Heart left ventricle (tissue), 16 donors: ENCODE data around the gene PTCRA. TPM values are rescaled to one million over a fixed set of nuclear protein-coding genes. Genes with fewer than 3 reads are reported as not detected.

Source experiments
- ATAC-seq, 4 donors: fragments of 200-7000 bp; cut with Tn5 transposase; one replicate each; pipeline ENCODE4 v1.9.1; 2020 to 2022; ENCODE audit warnings: moderate library complexity in 4 of 4, mild to moderate bottlenecking in 3 of 4, moderate number of reproducible peaks in 1 of 4
- DNase-seq, 5 donors: peaks; one replicate each; pipeline ENCODE4 v3.0.0-alpha.2; 2020
- H3K27ac ChIP-seq, 12 donors: fragments of 200-600 bp; sonication (generic) in 4 of 12; one replicate each; pipeline versions ENCODE4 v1.5.0 to v1.8.0; 2016 to 2022; ENCODE audit warnings: mild to moderate bottlenecking in 2 of 12
- H3K27me3 ChIP-seq, 9 donors: fragments of 200-600 bp; sonication (generic) in 2 of 9; one replicate each; pipeline versions ENCODE4 v1.5.1 to v1.8.0; 2016 to 2022; ENCODE audit warnings: mild to moderate bottlenecking in 3 of 9
- H3K36me3 ChIP-seq, 9 donors: fragments of 200-600 bp; sonication (generic) in 2 of 9; one replicate each; pipeline versions ENCODE4 v1.5.0 to v1.8.0; 2018 to 2022; ENCODE audit warnings: mild to moderate bottlenecking in 2 of 9
- H3K4me1 ChIP-seq, 12 donors: fragments of 200-600 bp; sonication (generic) in 4 of 12; one replicate each; pipeline versions ENCODE4 v1.5.0 to v1.8.0; 2016 to 2022; ENCODE audit warnings: mild to moderate bottlenecking in 3 of 12
- H3K4me3 ChIP-seq, 12 donors: fragments of 200-600 bp; sonication (generic) in 4 of 12; one replicate each; pipeline versions ENCODE4 v1.5.0 to v1.8.0; 2017 to 2022; ENCODE audit warnings: mild to moderate bottlenecking in 9 of 12, moderate library complexity in 4 of 12
- H3K9me3 ChIP-seq, 12 donors: fragments of 200-600 bp; sonication (generic) in 4 of 12; one replicate each; pipeline versions ENCODE4 v1.5.0 to v1.8.0; 2016 to 2022; ENCODE audit warnings: mild to moderate bottlenecking in 1 of 12
- CTCF ChIP-seq, 12 donors: fragments of 200-600 bp; sonication (generic) in 4 of 12; IDR thresholded peaks; one replicate each; pipeline versions ENCODE4 v1.5.0 to v1.8.0; 2018 to 2022; ENCODE audit warnings: antibody characterized with exemption in 12 of 12, mild to moderate bottlenecking in 5 of 12
- POLR2A ChIP-seq, 2 donors: fragments of 450-650 bp; IDR thresholded peaks; one replicate each; pipeline ENCODE4 v1.6.1; 2017; ENCODE audit warnings: antibody characterized with exemption in 2 of 2, mild to moderate bottlenecking in 2 of 2, moderate library complexity in 2 of 2
- WGBS, 4 donors: extraction: QIAGEN DNeasy Blood & Tissue Kit in 2 of 4; methylation state at CpG; one replicate each; pipeline versions ENCODE4 v1.1.5 to v1.1.7; 2013 to 2018; 5-methylcytosine and 5-hydroxymethylcytosine counted together
- intact Hi-C, 10 donors: fragments of 100-400 bp; cut with DNase I; formaldehyde crosslinking; loops; one replicate each; pipeline versions ENCODE4 v1.11.1 to v1.14.2; 2022
- polyA plus RNA-seq, 2 donors: library from polyadenylated mRNA; stranded (reverse); fragments of 200-250 nt; gene quantifications; one replicate each; pipeline ENCODE4 v1.2.3, GENCODE V29; 2013
- total RNA-seq, 9 donors: library from RNA; depleted of rRNA in 2 of 9; stranded (reverse); fragments of >200 nt in 2 of 9; fragmentation: NEBNext Ultra II Directional in 3 of 9; extraction: Animal tissue kit (Norgen Biotek cat#: 25700) in 3 of 9; gene quantifications; one replicate each; pipeline versions ENCODE4 v1.1.0 to v1.2.4, GENCODE V29; 2016 to 2023
- donor health status: ischemic (EF 13 %, LVEDD 7.1; RV severe dilation, severe dysfunction).
- donor health status: healthy with polysubstance abuse.
- donor health status: DM: no; HTN: yes; CAD: no.
- donor health status: DM: no; HTN: no; CAD: no.
- donor health status: ischemic (EF 25% LVEDD 6.9; RV normal size, moderate dysfunction).
- donor health status: ischemic (EF 25% LVEDD 5.7; RV mildly dilated, moderate dysfunction).
- donor health status: healthy.
- donor health status: DM: yes; HTN: yes; CAD: no.
- donor health status: ischemic (EF 35%, LVEDD 5.7; RV mildly dilated, moderate dysfunction).
- donor health status: nonischemic (EF 11% LVEDD 7.7; RV severe dilation, severe dysfunction).
- donor health status: DM: yes; HTN: yes; CAD: no.
- donor health status: PGD.
- donor health status: ischemic (EF 29% LVEDD 5.4; RV normal size, mild dysfunction).
- donor health status: nonischemic (EF 23%, LVEDD 6.1; RV moderate dilation, normal function).

The PTCRA gene
- total and polyA plus RNA-seq, 11 donors, result 1.7 TPM; not detected in 10

- DNase-seq (no peak), ATAC-seq (no peak)
- H3K4me1 ChIP-seq, result peaks cover 0 to 26% (median under 1%) of the 10 kb centered on the region in 12 donors
These were observed 21.9 kb downstream of the PTCRA start for GRCh38 chr6:42937548-42938427.

GRCh38 chr6:42938428-42938796 lies 22.6 kb downstream of the PTCRA start:
- no peak overlapping the region for H3K4me3 ChIP-seq
- H3K4me1 ChIP-seq, result peaks cover 0 to 20% (median 0%) of the 10 kb centered on the region in 12 donors
- ATAC-seq, result no peak
- H3K36me3 ChIP-seq, result peaks cover 0 to 91% (median 58%) of the 10 kb centered on the region in 9 donors
- H3K27ac ChIP-seq, result no peak overlapping the region
- intact Hi-C loops, result no loop called here
- no peak for DNase-seq
- H3K9me3 ChIP-seq, result no peaks in the 10 kb centered on the region
- 89 to 93% (median 92%) methylated on average over 2 to 5 of the region's 5 CpGs for WGBS, 4 donors
- H3K27me3 ChIP-seq, result no peaks in the 10 kb centered on the region
- no peak for TF ChIP-seq POLR2A (IDR thresholded peaks at IDR 0.05)
- no peak for TF ChIP-seq CTCF (IDR thresholded peaks at IDR 0.05)

More at GRCh38 chr6:42937548-42938427, 21.9 kb downstream of the PTCRA start:
- TF ChIP-seq CTCF (IDR thresholded peaks at IDR 0.05), result no peak
- TF ChIP-seq POLR2A (IDR thresholded peaks at IDR 0.05), result no peak
- Histone ChIP-seq H3K27me3 (no peaks in the 10 kb centered on the region), H3K27ac (no peak overlapping the region), H3K36me3 (peaks cover 0 to 90% (median 60%) of the 10 kb centered on the region in 9 donors), H3K9me3 (no peaks in the 10 kb centered on the region), H3K4me3 (no peak overlapping the region)
- 93 to 95% (median 94%) methylated on average over 12 to 13 of the region's 13 CpGs for WGBS, 4 donors
- intact Hi-C loops, result no loop called here

GRCh38 chr6:42938987-42939809 lies 23.3 kb downstream of the PTCRA start:
- Histone ChIP-seq H3K4me1 (peaks cover 0 to 12% (median 0%) of the 10 kb centered on the region in 12 donors), H3K36me3 (peaks cover 0 to 91% (median 57%) of the 10 kb centered on the region in 9 donors), H3K9me3 (no peaks in the 10 kb centered on the region), H3K27ac (no peak overlapping the region), H3K4me3 (no peak overlapping the region), H3K27me3 (no peaks in the 10 kb centered on the region)
- TF ChIP-seq CTCF (IDR thresholded peaks at IDR 0.05), result no peak
- no peak for TF ChIP-seq POLR2A (IDR thresholded peaks at IDR 0.05)
- intact Hi-C loops, result no loop called here
- 76 to 89% (median 84%) methylated on average over 8 to 9 of the region's 9 CpGs for WGBS, 4 donors
- ATAC-seq, result peak in 3 of 4 donors; percentile 34 to 58 (median 41)
- no peak for DNase-seq

GRCh38 chr6:42939810-42940167 lies 23.9 kb downstream of the PTCRA start:
- intact Hi-C loops, result no loop called here
- Histone ChIP-seq H3K9me3 (no peaks in the 10 kb centered on the region), H3K4me3 (no peak overlapping the region), H3K36me3 (peaks cover 0 to 91% (median 52%) of the 10 kb centered on the region in 9 donors), H3K27ac (no peak overlapping the region), H3K27me3 (no peaks in the 10 kb centered on the region), H3K4me1 (peaks cover 0 to 10% (median 0%) of the 10 kb centered on the region in 12 donors)
- WGBS, 4 donors, result 57 to 60% (median 58%) methylated on average over 4 of the region's 4 CpGs
- TF ChIP-seq CTCF (IDR thresholded peaks at IDR 0.05), result no peak
- TF ChIP-seq POLR2A (IDR thresholded peaks at IDR 0.05), result no peak
- no peak for DNase-seq
- peak in 2 of 4 donors; percentile 18 to 20 for ATAC-seq
